DMS53 treated with DMSO at 0.1 percent for 48 hours (cell line): ENCODE measurements around the gene DCDC2.
"Not testable (repeated sequence)": the region's sequence is repeated elsewhere in the genome, so short reads cannot be mapped to it uniquely, and the experiment has no call there.

ENCODE experiments used
- DNase-seq: peaks from one replicate; lab custom pipeline; 2025; ENCODE audit not compliant: unreplicated experiment; lab: John Stamatoyannopoulos, UW

The DCDC2 gene

GRCh38 chr6:24227556-24227955, 130.3 kb downstream of the DCDC2 start:
- DNase-seq = no peak

- DNase-seq = no peak
Observed at GRCh38 chr6:24226541-24226940, 131.3 kb downstream of the DCDC2 start.

- no peak for DNase-seq
Observed at GRCh38 chr6:24225838-24226237, 132.0 kb downstream of the DCDC2 start.

- peak; percentile 11 for DNase-seq
Observed at GRCh38 chr6:24223115-24223919, 134.5 kb downstream of the DCDC2 start.

GRCh38 chr6:24219670-24220069, 138.2 kb downstream of the DCDC2 start:
- DNase-seq = no peak

DNA sequence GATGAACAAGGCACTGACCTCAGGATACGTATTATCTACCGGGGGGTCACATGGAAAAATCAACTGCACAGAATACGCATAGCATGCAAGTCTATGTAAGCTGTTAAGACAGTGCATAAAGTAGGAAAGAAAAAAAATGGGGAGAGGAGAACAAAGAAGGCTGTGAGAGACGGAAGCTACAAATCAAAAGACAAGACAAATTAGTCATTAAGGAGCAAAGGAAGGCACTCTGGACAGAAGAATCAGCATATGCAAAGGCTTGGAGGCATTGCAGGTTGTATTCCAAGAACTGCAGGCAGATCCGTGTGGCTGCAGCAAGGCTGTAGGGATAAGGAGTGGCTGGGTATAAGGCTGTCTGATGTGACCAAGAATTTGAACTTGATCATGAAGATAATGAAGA, 142.9 kb downstream of the DCDC2 start:
- no peak for DNase-seq

- DNase-seq = no peak
Observed at GRCh38 chr6:24207413-24207812, 150.4 kb downstream of the DCDC2 start.

DNA sequence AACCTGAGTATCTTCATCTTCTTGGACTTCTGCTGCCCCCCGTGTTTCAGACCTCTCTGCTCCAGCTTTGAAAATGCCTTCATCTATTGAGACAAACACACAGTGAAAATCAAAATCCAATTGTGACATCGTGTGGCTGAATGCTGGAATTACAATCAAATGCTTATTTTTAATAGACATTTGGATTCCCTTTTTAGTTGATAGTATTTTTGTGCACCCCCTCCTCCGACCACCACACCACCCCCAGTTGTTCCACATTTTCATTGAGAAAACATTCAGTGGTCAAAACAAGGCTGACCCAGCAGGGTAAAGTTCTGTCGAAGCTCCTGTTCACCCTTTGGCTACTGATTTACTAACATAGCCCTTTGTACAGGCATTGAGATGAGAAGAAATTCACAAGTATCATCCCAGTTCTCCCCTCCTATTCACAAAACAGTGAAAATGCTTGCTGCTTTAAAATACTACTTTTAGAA, 152.8 kb downstream of the DCDC2 start:
- peak; percentile 27 for DNase-seq

DNA sequence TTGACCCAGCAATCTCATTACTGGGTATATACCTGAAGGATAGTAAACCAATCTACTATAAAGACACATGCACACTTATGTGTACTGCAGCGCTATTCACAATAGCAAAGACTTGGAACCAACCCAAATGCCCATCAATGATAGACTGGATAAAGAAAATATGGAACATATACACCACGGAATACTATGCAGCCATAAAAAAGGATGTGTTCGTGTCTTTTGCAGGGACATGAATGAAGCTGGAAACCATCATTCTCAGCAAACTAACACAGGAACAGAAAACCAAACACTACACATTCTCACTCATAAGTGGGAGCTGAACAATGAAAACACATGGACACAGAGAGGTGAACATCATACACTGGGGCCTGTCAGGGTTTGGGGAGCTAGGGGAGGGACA, 153.7 kb downstream of the DCDC2 start:
- DNase-seq = not testable (repeated sequence)

- DNase-seq = no peak
Observed at GRCh38 chr6:24197892-24198291, 160.0 kb downstream of the DCDC2 start.

DNA sequence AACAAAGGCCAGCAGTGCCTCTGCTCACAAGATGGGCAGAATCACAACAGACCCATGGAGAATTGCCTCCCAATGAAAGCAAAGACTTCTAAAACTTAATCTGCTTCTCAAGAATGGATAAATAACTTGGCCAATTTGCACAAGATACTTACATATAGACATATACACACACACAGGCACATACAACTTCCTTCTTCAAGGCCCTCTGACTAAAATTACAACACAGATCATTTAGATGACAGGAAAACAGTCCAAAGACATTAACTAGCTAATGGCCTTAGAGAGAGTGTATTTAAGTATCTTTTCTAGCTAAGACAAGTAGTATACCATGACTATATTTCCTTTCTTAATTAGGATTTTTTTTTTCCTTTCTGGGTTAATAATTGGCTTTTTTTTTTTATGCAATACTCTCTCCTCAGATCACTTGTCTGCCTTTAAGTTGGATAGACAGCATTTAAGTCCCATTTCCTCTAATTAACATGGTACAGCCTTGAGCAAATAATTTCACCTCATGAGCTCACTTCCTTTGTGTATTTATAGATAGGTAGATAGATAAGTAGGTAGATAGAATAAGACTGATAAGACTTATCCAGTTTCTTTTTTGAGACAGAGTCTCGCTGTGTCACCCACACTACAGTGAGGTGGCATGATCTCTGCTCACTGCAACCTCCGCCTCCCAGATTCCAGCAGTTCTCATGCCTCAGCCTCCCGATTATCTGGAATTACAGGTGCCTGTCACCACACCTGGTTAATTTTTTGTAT, 161.8 kb downstream of the DCDC2 start:
- peak; percentile 10 for DNase-seq

GRCh38 chr6:24194978-24195700, 162.7 kb downstream of the DCDC2 start:
- DNase-seq = no peak

- peak; percentile 9 for DNase-seq
Observed at GRCh38 chr6:24193364-24193763, 164.5 kb downstream of the DCDC2 start.

- no peak for DNase-seq
Observed at GRCh38 chr6:24191346-24191745, 166.5 kb downstream of the DCDC2 start.

- no peak for DNase-seq
Observed at GRCh38 chr6:24188578-24189080, 169.2 kb downstream of the DCDC2 start.

- DNase-seq = no peak
Observed at GRCh38 chr6:24187965-24188577, 169.8 kb downstream of the DCDC2 start.

DNA sequence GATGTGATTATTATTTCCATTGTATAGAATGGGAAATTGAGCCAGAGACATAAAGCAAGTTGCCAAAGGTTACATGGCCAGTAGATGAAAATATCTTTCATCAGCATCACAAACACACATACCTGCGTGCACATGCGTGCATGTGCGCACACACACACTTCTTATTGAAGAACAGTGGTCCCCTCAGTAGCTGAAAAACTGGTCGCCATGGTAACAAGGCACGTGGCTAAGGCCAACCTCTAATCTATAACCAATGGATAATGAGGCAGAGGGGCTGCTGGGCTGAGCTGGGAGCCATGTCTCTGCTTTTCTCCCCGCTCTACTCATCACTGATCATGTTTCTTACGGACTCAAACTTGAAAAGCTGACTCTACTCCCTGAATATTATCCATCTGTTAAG, 171.5 kb downstream of the DCDC2 start:
- DNase-seq = no peak

DNA sequence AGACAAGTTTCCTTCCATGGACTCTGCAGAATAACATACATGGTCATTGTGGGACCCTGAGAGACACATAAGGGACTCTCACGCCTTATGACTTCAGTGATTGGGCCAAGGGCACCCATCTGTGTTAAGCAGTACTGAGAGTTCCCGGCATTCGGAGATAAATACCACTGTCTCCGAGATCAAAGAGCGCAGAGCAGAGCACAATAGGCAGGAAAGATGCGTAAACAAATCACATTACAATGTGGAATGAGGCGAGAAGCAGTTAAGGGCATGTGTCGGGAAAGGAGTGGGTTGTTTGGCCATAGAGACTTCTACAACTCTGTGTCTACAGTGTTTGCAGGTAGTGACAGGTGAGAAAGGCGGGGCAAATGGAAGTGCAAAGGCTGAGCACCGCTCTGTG, 174.3 kb downstream of the DCDC2 start:
- no peak for DNase-seq

DNA sequence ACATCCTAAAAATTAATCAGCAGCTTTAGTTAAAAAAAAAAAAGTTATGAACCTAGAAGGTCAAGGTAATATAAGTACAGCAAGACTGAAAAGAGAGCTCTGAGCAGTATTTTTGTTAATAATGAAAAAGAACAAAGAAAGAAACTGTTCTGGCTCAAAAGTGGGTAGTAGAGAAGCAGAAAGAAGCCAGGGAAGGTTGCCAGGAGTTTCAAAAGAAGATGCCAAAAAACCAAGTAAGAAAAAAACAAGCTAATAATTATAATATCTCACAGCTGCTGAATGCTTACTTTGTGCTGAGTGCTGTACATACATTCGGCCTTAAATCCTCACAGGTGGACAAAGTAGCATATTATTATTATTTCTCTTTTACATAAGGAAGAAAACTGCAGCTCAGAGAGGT, 200.0 kb downstream of the DCDC2 start:
- DNase-seq = no peak

DNA sequence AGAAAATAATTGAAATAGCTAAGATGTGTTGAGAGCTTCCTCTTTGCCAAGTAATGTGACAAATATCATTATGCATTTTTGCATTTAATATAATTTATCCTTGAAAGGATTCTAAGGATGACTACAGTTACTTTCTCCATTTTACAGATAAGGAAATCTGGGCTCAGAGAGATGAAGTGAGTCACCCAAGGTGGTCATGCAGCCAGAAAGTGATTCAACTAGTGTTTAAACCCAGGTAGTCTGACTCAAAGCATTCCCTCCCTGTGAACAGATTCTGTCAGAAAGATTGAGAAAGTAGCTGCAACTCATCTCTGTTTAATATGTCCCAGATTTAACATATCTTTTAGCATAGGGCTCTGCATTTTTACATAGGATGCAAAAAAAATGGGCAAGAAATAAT, 203.7 kb downstream of the DCDC2 start:
- DNase-seq = no peak

GRCh38 chr6:24152014-24152413, 205.8 kb downstream of the DCDC2 start:
- no peak for DNase-seq
